ENCODE data around the gene MUC5B. TPM values are rescaled to one million over a fixed set of nuclear protein-coding genes. Genes with fewer than 3 reads are reported as not detected.

Gene MUC5B
- total RNA-seq, 1 donor from 2014 or later, result not detected

DNA sequence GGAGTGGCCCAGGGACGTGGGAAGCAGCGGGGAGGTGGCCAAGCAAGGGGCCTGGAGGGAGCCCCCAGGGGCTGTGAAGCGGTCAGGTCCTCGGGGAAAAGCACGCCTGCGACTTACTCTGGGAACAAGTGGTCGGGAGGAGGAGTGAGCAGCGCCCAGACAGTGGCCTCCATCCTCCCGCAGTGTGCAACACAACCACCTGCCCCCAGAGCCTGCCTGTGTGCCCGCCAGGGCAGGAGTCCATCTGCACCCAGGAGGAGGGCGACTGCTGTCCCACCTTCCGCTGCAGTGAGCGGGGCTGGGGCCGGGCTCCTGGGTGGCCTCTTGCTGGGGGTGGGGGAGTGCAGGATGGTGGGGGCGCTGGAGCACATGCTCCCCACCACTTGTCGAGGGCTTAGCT is 35.0 kb downstream of the MUC5B start:
- Histone ChIP-seq H3K27me3 (ENCODE audit: control insufficient read depth, insufficient read depth, low read length) (no peaks in the 10 kb centered on the region), H3K4me3 (ENCODE audit: low read depth, low read length) (no peak overlapping the region), H3K36me3 (ENCODE audit: control insufficient read depth, insufficient read depth, low read length) (no peaks in the 10 kb centered on the region)
- DNase-seq (ENCODE audit: low read depth), result no peak
- FAIRE-seq, result no peak
- TF ChIP-seq, protein P1, sequence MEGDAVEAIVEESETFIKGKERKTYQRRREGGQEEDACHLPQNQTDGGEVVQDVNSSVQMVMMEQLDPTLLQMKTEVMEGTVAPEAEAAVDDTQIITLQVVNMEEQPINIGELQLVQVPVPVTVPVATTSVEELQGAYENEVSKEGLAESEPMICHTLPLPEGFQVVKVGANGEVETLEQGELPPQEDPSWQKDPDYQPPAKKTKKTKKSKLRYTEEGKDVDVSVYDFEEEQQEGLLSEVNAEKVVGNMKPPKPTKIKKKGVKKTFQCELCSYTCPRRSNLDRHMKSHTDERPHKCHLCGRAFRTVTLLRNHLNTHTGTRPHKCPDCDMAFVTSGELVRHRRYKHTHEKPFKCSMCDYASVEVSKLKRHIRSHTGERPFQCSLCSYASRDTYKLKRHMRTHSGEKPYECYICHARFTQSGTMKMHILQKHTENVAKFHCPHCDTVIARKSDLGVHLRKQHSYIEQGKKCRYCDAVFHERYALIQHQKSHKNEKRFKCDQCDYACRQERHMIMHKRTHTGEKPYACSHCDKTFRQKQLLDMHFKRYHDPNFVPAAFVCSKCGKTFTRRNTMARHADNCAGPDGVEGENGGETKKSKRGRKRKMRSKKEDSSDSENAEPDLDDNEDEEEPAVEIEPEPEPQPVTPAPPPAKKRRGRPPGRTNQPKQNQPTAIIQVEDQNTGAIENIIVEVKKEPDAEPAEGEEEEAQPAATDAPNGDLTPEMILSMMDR (IDR thresholded peaks at IDR 0.05; ENCODE audit: insufficient read depth, low read length, severe bottlenecking), result no peak

DNA sequence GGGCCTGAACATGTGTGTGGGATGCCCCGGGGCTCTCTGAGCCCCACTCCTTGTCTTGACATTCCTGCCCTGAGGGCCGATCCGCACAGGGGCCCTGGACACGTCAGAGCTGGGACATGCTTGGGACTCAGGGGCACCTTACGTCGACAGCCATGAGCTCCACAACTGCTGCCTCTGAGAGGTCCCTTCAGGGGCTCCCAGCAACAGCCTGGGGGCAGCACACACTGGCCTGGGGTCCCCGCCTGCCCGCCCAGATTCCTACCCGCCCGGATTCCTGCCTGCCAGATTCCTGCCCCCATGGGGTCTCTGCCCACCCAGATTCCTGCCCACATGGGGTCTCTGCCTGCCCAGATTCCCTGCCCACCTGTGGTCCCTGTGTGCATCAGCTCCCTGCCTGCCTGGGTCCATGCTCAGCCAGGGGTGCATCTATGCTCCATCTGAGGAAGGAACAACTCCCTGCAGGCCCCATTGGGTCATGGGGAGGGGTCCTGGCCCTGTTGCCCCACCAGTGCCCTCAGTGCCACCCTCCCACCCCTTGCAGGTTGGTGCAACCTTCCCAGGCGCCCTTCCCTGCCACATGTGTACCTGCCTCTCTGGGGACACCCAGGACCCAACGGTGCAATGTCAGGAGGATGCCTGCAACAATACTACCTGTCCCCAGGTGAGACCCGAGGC is 35.7 kb downstream of the MUC5B start:
- no peak overlapping the region for H3K4me3 ChIP-seq (ENCODE audit: low read depth, low read length)
- FAIRE-seq, result no peak
- no peaks in the 10 kb centered on the region for H3K27me3 ChIP-seq (ENCODE audit: control insufficient read depth, insufficient read depth, low read length)
- TF ChIP-seq, protein P1 (IDR thresholded peaks at IDR 0.05; ENCODE audit: insufficient read depth, low read length, severe bottlenecking), result no peak
- H3K36me3 ChIP-seq (ENCODE audit: control insufficient read depth, insufficient read depth, low read length), result no peaks in the 10 kb centered on the region
- DNase-seq (ENCODE audit: low read depth), result no peak

DNA sequence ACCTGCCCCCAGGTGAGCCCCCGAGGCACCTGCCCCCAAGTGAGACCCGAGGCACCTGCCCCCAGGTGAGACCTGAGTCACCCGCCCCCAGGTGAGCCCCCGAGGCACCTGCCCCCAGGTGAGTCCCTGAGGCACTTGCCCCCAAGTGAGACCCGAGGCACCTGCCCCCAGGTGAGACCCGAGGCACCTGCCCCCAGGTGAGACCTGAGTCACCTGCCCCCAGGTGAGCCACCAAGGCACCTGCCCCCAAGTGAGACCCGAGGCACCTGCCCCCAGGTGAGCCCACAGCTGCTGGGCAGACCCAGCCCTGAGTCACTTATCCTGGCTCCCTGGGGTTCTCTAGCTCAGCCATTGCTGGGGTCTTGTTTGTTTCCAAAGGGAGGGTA is 36.2 kb downstream of the MUC5B start:
- TF ChIP-seq, protein P1 (IDR thresholded peaks at IDR 0.05; ENCODE audit: insufficient read depth, low read length, severe bottlenecking), result no peak
- no peaks in the 10 kb centered on the region for H3K27me3 ChIP-seq (ENCODE audit: control insufficient read depth, insufficient read depth, low read length)
- no peaks in the 10 kb centered on the region for H3K36me3 ChIP-seq (ENCODE audit: control insufficient read depth, insufficient read depth, low read length)
- no peak for DNase-seq (ENCODE audit: low read depth)
- H3K4me3 ChIP-seq (ENCODE audit: low read depth, low read length), result no peak overlapping the region
- FAIRE-seq, result no peak

DNA sequence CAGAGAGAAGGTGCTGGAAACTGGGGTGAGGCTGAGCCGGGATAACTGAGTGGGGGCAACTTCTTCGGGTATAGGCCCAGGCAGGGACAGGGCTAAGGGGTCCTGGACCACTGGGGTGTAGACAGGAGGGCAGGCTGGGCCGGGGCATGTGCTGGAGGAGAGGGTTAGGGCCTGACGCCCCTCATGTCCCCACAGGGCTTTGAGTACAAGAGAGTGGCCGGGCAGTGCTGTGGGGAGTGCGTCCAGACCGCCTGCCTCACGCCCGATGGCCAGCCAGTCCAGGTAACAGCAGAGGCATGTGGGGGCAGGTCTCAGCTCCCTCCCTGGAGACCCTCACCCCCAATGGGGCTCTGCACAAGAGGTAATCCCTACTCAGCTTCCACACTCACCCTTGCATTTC is 36.7 kb downstream of the MUC5B start:
- FAIRE-seq (no peak), DNase-seq (ENCODE audit: low read depth) (no peak)
- Histone ChIP-seq H3K36me3 (ENCODE audit: control insufficient read depth, insufficient read depth, low read length) (no peaks in the 10 kb centered on the region), H3K4me3 (ENCODE audit: low read depth, low read length) (no peak overlapping the region), H3K27me3 (ENCODE audit: control insufficient read depth, insufficient read depth, low read length) (no peaks in the 10 kb centered on the region)
- TF ChIP-seq, protein P1 (IDR thresholded peaks at IDR 0.05; ENCODE audit: insufficient read depth, low read length, severe bottlenecking), result no peak

DNA sequence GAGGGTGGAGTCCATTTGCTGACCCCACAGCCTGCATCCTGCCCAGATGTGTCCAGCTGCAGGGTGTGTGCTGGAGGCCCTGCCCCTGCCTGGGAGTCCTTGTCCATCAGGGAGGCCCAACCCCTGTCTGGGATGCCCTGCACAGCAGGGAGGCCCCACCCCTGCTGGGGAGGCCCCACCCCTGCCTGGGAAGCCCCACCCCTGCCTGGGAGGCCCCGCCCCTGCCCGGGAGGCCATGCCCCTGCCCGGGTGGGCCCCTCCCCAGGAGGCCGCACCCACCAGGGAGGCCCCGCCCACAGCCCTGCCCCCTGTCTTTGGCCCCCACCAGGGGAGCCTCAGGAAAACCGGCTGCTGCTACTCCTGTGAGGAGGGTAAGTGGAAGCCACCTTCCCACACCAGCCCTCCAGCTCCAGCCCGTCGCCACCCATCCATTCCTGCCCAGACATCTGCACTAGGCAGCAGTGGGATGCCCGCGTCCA is 37.2 kb downstream of the MUC5B start:
- FAIRE-seq, result no peak
- Histone ChIP-seq H3K36me3 (ENCODE audit: control insufficient read depth, insufficient read depth, low read length) (no peaks in the 10 kb centered on the region), H3K4me3 (ENCODE audit: low read depth, low read length) (no peak overlapping the region), H3K27me3 (ENCODE audit: control insufficient read depth, insufficient read depth, low read length) (no peaks in the 10 kb centered on the region)
- TF ChIP-seq, protein P1 (IDR thresholded peaks at IDR 0.05; ENCODE audit: insufficient read depth, low read length, severe bottlenecking), result no peak
- DNase-seq (ENCODE audit: low read depth), result peak; percentile 1

DNA sequence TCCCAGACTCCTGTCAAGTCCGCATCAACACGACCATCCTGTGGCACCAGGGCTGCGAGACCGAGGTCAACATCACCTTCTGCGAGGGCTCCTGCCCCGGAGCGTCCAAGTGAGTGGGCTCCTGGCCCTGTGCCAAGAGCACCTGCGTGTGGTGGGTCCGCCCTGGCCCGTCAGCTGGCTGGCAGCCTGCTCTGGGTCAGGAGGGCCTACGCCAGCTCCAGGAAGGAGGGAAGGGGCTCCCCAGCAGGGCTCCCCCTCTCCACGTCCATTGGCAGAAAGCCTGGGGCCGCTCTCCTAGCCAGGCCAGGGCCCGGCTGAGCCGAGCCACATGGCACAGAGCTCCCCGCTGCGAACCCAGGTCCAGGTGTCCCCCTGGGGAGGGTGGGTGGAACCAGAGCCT is 37.8 kb downstream of the MUC5B start:
- DNase-seq (ENCODE audit: low read depth) (no peak), FAIRE-seq (no peak)
- no peak overlapping the region for H3K4me3 ChIP-seq (ENCODE audit: low read depth, low read length)
- TF ChIP-seq, protein P1 (IDR thresholded peaks at IDR 0.05; ENCODE audit: insufficient read depth, low read length, severe bottlenecking), result no peak
- H3K36me3 ChIP-seq (ENCODE audit: control insufficient read depth, insufficient read depth, low read length), result no peaks in the 10 kb centered on the region
- no peaks in the 10 kb centered on the region for H3K27me3 ChIP-seq (ENCODE audit: control insufficient read depth, insufficient read depth, low read length)
